VCaP (cell line): ENCODE data around the gene ANGEL1.

Experiments
- H3K27ac ChIP-seq: fragments of 450-650 bp; 2 replicates; pipeline ENCODE4 v1.5.1; 2017
- CTCF ChIP-seq: fragments of 450-650 bp; conservative IDR thresholded peaks from 2 replicates; pipeline ENCODE4 v1.5.1; 2017; ENCODE audit warnings: mild to moderate bottlenecking, moderate library complexity

The ANGEL1 gene

GRCh38 chr14:76829650-76830421, 17.2 kb upstream of the ANGEL1 start:
- no peak for TF ChIP-seq CTCF
- H3K27ac ChIP-seq: no peak overlapping the region

GRCh38 chr14:76829013-76829365, 16.3 kb upstream of the ANGEL1 start:
- no peak overlapping the region for H3K27ac ChIP-seq
- TF ChIP-seq CTCF: no peak

- TF ChIP-seq CTCF: no peak
- no peak overlapping the region for H3K27ac ChIP-seq
These were observed 15.8 kb upstream of the ANGEL1 start for GRCh38 chr14:76828339-76829012.

- H3K27ac ChIP-seq: no peak overlapping the region
- TF ChIP-seq CTCF: no peak
These were observed 15.1 kb upstream of the ANGEL1 start for GRCh38 chr14:76827696-76828296.

- no peak within 1 kb of the TSS for H3K27ac ChIP-seq
- no peak for TF ChIP-seq CTCF
These were observed 13.4 kb upstream of the ANGEL1 start, which contains the start of gene LRRC74A for GRCh38 chr14:76826122-76826521. Gene LRRC74A (plus strand): TSS chr14:76826408. CDS start chr14:76826698, 290 bp downstream.

GRCh38 chr14:76820700-76821099, 8.0 kb upstream of the ANGEL1 start:
- TF ChIP-seq CTCF: no peak
- no peak overlapping the region for H3K27ac ChIP-seq
